GM21447 (cell line): ENCODE measurements around the gene KCNK15.

Experiments used
- ATAC-seq: cut with Tn5 transposase; IDR thresholded peaks from one replicate; pipeline ENCODE4 v1.9.1; 2021; ENCODE audit not compliant: unreplicated experiment

Gene KCNK15

DNA sequence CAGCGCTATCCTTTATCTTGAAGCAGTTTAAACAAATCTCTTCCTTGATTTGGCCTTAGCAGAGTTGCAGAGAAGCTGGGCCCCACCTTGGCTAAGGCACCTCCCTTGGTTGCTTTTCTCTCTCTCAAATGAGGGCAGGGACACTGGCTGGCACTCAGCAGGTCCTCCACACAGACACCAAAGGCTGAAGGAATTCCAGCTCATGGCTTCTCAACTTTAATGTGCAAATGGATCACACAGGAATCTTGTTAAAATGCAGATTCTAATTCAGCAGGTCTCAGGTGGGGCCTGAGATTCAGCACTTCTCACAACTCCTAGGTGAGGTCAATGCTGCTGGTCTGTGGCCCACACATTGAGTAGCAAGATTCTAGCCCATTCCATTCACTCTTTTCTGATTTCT is 39.0 kb downstream of the KCNK15 start:
- ATAC-seq, result no peak

DNA sequence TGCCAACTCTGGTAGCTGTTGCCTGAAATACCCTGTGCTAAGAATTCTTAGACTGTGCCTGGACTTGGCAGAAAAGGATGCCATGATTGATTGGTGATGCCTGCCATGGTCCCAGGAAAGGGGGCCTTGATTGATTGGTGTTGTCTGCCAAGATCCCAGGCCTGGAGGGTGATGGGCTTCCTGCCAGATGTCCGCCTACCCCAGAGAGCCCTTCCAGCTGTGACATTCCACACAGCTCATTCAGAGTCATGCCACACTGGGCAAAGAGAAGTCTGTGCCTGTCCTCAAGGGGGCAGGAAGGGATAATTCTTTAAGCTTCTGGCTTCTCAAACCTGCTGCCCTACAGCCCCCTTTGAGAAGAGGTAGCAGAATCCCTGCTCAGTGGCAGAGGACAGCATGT is 40.1 kb downstream of the KCNK15 start:
- ATAC-seq, result no peak

DNA sequence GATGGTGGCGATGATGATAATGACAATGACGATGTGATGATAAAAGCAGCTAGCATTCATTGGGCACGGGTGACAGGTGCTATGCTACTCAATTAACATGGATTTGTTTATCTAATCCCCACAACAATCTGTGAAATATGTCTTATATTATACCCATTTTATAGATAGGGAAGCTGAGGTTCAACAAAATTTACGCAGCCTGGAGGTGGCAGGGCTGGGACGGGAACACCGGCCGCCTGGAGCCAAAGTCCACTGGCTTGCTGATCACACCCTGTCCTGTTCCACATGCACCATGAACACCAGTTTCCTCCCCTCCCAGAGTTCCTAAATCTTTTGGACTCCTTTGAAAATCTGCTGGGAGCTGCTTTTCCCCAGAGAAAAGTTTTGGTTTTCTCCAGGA is 41.6 kb downstream of the KCNK15 start:
- no peak for ATAC-seq

DNA sequence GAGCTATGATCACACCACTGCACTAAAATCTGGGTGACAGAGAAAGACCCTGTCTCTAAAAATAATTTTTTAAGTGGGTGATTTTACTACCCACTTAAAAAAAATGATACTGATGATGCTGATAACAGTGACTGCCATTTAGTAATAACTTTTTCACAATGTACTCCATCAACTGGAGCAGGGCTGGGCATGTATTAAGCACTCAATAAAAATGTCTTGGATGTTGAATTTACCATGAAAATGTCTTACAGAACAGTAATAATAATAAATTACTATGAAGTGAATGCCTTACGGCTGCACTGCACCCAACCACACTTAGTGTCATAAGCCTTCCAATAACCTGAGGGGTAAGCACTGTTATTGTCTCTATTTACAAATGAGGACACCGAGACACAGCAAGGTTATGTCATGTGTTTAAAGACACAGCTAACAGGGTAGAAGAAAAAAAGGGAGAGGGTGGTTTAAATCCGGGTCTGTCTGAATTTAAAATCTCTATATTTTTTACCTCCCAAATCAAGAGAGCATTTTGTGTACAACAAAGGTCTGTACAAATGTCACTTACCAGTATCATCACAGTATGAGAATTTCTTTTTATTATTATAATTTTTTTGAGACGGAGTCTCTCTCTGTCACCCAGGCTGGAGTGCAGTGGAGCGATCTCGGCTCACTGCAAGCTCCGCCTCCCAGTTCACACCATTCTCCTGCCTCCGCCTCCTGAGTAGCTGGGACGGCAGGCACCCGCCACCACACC is 43.2 kb downstream of the KCNK15 start:
- ATAC-seq, result no peak

DNA sequence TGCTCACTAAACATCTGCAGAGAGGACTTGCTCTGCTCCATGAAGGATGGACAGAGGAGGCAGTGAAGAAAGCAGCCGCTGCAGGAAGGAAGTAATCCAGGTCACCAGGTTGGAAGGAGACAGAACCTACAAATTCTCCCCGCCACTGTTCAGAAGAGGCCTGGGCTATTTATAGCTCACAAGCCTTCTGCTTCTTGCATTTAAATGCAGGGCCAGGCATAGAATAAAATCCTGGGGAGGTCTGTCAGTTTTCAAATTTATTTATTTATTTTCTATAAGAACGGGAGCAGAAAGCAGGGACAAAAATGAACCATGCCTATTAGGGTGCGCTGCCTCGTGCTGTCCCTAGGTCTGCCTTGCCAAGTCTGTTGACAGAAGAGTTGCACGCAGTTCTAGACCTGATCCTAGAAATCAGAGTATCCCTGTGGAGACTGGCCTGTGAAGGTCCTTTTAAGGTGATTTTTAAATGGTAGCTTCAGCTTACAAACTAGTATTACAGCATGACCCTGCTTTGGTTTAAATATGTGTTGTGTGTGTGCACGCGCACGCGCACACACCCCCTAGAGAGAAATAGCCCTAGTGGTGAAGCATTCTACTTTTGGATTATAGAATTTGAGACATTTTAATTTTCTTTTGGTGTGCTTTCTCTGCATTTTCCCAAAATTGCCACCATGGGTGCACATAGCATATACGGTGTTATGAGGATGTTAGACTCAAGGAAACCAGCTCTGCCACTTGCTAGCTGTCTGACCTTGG is 45.2 kb downstream of the KCNK15 start:
- no peak for ATAC-seq

DNA sequence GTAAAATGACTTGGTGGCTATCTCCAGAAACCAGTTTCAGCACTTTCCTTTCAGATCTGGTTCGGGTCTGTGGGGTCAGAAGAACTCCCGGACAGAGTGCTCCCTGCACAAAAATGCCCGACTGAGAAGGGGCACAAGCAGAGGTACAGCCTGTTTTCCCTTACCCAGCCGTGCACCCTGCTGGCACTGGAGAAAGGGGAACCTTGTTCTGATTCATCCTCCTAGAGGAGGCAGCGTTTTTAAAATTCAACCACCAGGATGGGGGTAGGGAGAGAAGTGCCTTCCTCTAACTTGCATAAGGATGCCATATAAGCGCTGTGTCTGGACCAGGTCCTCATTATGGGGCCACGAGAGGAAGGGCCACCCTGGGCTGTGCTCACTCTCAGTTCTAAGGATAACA is 47.1 kb downstream of the KCNK15 start:
- no peak for ATAC-seq

DNA sequence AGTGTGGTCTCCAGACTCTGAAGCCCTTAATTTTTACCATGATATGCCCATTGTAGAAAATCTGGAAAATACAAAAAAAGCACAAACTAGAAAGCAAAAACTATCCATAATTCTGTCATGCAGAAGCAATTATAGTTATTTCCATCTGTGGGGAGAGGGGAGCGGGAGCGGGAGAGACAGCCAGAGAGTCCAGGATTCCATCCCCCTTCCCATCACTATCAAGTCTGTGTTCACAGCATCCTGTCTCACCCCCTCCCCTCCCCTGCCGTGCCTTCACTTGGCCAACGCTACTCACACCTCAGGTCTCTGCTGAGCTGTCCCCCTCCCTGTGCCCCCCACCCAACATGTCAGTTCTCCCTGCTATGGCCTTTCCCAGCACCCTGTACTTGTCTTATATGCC is 50.2 kb downstream of the KCNK15 start:
- no peak for ATAC-seq

DNA sequence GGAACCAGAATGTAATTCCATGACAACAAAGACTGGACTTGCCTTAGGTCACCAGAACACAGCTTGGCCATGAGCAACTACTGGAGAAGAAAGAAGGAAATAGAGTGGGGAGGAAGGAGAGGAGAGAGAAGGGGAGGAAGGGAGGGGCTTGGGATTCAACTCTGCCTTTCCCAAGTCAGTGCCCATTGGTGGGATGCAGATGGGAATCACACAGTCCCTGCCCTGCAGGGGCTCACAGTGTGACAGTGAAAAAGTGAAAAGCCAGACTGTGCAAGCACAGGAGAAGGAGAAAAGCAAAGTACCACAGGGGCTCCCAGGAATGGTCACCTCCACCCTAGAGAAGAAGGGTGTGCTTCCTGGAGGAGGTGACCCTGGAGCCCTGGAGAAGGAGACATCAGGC is 50.6 kb downstream of the KCNK15 start:
- no peak for ATAC-seq

DNA sequence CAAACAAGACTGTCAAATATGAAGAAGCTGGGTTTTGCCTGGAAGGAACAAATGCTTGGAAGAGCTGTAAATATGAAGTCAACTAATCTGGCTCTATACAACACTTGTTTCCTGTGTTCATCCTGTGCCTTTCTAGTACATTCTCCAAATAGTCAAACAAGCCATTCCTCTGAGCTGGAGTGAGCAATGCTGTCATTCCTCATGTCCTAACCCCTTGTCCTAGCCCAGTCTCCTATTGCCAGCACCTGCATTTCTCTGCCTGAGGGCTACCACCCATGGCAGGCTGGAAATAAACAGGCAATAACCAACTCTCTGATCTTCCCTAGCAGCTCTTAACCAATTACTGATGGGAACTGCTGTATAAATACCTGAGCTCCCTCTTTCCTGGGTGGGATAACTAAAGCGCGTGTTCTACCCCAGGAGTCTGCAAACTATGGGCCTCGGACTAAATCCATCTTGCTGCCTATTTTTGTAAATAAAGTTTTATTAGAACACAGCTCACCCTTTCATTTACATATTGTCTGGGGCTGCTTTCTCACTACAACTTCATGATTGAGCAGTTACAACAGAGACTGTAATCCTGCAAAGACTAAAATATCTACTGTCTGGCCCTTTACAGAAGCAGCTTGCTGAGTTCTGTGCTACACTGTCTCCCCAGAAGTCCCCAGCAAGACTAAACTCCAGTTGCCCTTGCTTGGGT is 51.2 kb downstream of the KCNK15 start:
- no peak for ATAC-seq

DNA sequence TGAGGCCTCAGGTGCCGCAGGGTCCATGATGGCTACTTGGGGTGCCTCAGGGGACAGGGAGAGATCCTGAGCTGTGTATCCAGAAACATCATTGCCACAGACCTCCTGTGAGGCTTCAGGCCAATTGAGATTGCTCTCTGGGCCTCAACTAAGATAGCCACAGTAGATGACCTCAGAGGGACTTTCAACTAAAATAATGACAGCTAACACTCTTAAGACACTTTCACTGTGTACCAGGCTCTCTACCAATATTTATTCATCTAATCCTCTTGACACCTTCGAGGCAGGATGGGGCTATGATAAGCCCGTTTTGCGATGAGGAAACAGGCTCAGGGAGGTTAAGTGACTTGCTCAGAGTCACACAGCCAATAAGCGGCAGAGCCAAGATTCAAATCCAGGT is 54.0 kb downstream of the KCNK15 start:
- ATAC-seq, result no peak

DNA sequence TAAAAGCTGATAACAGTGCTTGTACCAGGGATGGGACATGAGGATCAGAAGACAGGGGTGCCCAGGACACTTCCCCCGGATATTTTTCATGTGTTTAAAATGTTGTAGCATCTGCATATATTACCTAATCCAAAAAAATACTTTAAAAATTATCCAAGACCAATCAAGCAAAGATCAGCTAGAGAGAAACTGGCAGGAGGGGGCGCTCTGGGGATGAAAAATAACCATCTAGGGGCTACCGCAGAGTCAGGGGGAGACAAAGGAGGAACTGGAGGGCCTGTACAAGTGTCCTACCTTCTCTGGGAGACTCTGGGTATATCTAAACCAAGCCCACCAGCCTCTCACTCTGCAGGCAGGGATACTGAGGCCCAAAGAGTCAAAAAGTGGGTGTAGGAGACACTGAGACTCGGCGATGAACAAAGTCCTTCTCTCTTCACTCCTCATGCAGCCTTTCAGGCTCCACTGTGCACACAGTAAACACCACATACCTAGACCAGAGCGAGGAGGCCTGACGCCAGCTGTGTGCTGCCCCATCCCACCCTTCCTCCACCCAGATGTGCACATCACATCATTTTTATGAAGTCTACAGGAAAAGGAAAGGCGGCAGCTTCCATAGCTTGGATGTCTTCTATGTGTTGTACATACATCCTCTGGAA is 54.9 kb downstream of the KCNK15 start:
- ATAC-seq, result no peak
